Upper lobe of right lung (tissue), 1 donor: ENCODE results near the gene KNOP1. TPM values are rescaled to one million over a fixed set of nuclear protein-coding genes. Genes with fewer than 3 reads are reported as not detected.
A peak's percentile ranks its signal among the peaks of the same experiment; 100 is the strongest.

Experiments
- ATAC-seq: fragments of 200-7000 bp; cut with Tn5 transposase; one replicate; pipeline ENCODE4 v1.9.1; 2020; ENCODE audit warnings: mild to moderate bottlenecking, moderate library complexity
- DNase-seq: peaks from one replicate; pipeline ENCODE4 v3.0.0-alpha.2; 2020
- H3K27ac ChIP-seq: fragments of 200-600 bp; one replicate; pipeline ENCODE4 v1.8.0; 2022
- H3K27me3 ChIP-seq: fragments of 200-600 bp; one replicate; pipeline ENCODE4 v1.8.0; 2022; ENCODE audit warnings: mild to moderate bottlenecking
- H3K36me3 ChIP-seq: fragments of 200-600 bp; one replicate; pipeline ENCODE4 v1.8.0; 2022
- H3K4me1 ChIP-seq: fragments of 200-600 bp; one replicate; pipeline ENCODE4 v1.8.0; 2022
- H3K4me3 ChIP-seq: fragments of 200-600 bp; one replicate; pipeline ENCODE4 v1.8.0; 2022; ENCODE audit warnings: mild to moderate bottlenecking
- H3K9me3 ChIP-seq: fragments of 200-600 bp; one replicate; pipeline ENCODE4 v1.8.0; 2022
- intact Hi-C: fragments of 100-400 bp; cut with DNase I; formaldehyde crosslinking; loops from one replicate; pipeline ENCODE4 v1.11.0; 2022
- total RNA-seq: library from RNA; stranded (reverse); fragmentation: NEBNext Ultra II Directional; extraction: Animal tissue kit (Norgen Biotek cat#: 25700); gene quantifications from one replicate; pipeline ENCODE4 v1.2.1, GENCODE V29; 2021
- TF ChIP-seq, protein P1 (sequence below): fragments of 200-600 bp; IDR thresholded peaks from one replicate; pipeline ENCODE4 v1.8.0; 2022; ENCODE audit warnings: antibody characterized with exemption
- donor health status: DM: no; HTN: yes; CAD: no; lungs with severe emphysema.

Gene KNOP1
- total RNA-seq, 1 donor from 2014 or later: 12.2 TPM

DNA sequence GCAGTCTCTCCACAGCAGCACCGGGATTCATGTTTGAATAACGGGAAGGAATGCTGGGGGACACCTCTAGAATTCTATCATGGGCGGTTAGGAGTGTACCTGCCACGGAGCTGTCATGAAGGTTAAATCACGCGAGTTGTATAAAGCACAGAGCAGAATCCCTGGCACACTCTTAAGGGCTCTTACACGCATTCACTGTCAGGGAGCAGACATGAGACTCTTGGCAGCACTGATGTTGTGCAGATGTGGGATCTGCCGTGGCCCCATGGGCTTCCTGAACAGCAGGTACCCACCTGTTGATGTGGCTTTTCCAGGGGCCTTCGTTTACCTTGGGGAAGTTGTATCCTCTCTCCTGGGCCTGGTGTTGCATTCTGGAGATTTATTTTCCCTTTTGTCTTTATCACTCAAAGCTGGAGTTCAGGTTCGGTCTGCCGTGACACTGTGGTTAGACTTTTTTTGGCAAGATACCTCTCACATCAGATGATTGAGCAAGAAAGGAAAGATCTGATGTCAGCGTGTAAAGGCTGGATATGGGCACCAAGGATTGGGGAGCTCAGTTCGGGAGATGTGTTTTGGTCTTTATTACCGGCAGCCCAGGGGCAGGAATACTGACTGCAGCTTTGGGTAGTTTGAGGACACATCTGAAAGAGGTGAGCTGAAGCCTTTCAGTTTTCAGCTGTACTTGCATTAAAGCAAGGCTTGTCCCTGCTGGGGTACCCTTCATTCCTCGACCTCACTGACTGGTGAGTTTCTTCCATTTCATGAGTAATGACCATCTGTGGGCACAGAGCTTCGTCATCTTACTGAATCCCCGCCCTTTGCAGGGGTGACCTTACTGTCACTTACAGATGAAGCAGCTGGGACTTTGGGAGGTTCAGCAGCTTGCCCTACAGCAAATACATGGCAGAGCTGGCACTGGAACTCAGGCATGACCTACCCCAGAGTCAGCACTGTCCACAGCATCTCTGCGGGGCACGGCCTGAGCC is 19.3 kb downstream of the KNOP1 start:
- Histone ChIP-seq H3K9me3 (no peaks in the 10 kb centered on the region), H3K4me3 (no peak overlapping the region), H3K4me1 (peaks cover 51% of the 10 kb centered on the region), H3K36me3 (peaks cover 18% of the 10 kb centered on the region), H3K27ac (peak overlapping the region; percentile 5), H3K27me3 (no peaks in the 10 kb centered on the region)
- ATAC-seq: no peak
- intact Hi-C loops: no loop called here
- TF ChIP-seq, protein P1, sequence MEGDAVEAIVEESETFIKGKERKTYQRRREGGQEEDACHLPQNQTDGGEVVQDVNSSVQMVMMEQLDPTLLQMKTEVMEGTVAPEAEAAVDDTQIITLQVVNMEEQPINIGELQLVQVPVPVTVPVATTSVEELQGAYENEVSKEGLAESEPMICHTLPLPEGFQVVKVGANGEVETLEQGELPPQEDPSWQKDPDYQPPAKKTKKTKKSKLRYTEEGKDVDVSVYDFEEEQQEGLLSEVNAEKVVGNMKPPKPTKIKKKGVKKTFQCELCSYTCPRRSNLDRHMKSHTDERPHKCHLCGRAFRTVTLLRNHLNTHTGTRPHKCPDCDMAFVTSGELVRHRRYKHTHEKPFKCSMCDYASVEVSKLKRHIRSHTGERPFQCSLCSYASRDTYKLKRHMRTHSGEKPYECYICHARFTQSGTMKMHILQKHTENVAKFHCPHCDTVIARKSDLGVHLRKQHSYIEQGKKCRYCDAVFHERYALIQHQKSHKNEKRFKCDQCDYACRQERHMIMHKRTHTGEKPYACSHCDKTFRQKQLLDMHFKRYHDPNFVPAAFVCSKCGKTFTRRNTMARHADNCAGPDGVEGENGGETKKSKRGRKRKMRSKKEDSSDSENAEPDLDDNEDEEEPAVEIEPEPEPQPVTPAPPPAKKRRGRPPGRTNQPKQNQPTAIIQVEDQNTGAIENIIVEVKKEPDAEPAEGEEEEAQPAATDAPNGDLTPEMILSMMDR: no peak
- no peak for DNase-seq

DNA sequence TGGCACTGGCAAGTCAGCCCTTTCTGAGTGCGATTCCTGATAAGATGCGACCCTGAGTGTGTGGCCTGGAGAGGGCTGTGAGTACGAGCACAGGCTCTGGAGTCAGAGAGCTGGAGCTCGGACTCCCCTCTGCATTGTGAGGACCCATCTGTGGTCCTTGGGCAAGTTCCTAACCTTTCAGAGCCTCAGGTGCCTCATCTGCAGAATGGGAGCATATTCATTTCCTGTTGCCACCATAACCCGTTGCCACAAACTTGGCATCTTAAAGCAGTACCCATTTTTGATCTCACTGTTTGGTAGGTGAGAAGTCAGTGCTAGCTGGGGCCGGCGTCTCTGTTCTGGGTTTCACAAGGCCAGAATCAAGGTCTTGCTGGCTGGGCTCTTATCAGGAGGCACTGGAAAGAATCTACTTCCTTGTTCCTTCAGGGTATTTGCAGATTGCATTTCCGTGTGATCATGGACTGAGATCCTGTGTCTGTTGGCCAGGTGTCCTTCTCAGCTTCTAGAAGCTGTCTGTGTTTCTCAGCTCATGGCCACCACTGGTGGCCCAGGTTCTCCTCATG is 20.2 kb downstream of the KNOP1 start:
- intact Hi-C loops: no loop called here
- TF ChIP-seq, protein P1: no peak
- Histone ChIP-seq H3K9me3 (no peaks in the 10 kb centered on the region), H3K4me1 (peaks cover 49% of the 10 kb centered on the region), H3K4me3 (no peak overlapping the region), H3K27ac (peak overlapping the region; percentile 5), H3K36me3 (peaks cover 18% of the 10 kb centered on the region), H3K27me3 (no peaks in the 10 kb centered on the region)
- DNase-seq: no peak
- peak; percentile 27 for ATAC-seq

DNA sequence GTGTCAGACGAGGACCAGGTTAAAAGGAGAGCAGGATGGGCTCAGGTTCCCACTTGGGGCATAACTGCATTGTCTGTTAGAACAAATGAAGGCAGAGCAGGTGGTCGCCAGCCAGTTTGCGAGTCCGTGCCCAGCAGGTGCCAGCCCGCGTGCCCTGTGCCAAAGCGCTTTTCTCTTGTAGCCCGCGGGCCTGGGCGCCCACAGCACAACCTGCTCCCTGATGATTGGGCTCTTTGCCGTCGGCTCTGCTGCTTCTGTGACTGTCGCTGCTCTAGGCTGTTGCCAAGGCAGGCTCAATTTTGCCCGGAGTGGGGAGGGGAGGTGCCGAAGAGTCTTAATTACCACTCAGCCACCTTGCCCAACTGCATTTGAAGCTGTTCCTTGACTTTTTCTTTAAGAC is 21.1 kb downstream of the KNOP1 start:
- Histone ChIP-seq H3K4me3 (no peak overlapping the region), H3K27ac (peak overlapping the region; percentile 71), H3K36me3 (peaks cover 14% of the 10 kb centered on the region), H3K9me3 (no peaks in the 10 kb centered on the region), H3K27me3 (no peaks in the 10 kb centered on the region), H3K4me1 (peaks cover 49% of the 10 kb centered on the region)
- TF ChIP-seq, protein P1: no peak
- no peak for ATAC-seq
- intact Hi-C loops: no loop called here
- no peak for DNase-seq

DNA sequence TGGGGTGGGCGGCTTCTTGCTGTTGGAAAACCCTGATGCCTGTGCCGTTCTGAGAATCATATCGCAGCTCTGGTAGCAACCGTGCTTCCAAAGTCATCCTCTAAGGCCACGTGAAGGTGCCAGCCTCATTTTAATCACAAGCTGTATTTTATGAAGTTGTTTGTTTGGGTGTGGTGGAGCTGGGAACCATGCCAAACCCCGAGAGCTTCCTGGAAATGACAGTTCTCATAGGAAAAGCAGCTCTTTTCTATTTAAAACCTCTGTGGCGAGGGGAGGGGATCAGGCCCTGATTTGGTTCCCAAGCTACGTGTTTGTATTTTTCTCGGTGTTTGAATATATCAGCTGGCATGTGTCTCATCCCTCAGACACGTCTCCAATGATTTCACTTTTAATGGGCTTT is 21.7 kb downstream of the KNOP1 start:
- H3K4me3 ChIP-seq: no peak overlapping the region
- H3K36me3 ChIP-seq: peaks cover 16% of the 10 kb centered on the region
- peak; percentile 73 for DNase-seq
- peaks cover 49% of the 10 kb centered on the region for H3K4me1 ChIP-seq
- intact Hi-C loops: no loop called here
- TF ChIP-seq, protein P1: no peak
- H3K27me3 ChIP-seq: no peaks in the 10 kb centered on the region
- no peaks in the 10 kb centered on the region for H3K9me3 ChIP-seq
- ATAC-seq: peak; percentile 62
- H3K27ac ChIP-seq: peak overlapping the region; percentile 71

DNA sequence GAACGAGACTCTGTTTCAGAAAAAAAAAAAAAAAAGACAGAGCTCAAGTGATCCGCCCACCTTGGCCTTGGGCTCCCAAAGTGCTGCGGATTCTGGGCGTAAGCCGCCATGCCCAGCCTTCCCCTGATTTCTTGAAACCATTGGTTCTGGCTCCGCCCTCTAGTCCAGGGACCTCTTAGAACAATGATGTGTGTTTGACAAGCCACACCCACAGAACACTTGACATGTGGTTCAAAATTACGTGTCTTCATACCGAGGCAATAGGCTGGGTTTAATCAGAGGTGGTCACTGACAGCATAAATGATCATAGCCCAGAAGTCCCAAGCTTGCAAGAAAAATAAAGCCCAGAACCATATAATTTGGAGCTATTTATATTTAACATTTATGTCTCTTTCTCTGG is 23.0 kb downstream of the KNOP1 start:
- Histone ChIP-seq H3K27me3 (no peaks in the 10 kb centered on the region), H3K4me1 (peaks cover 41% of the 10 kb centered on the region), H3K36me3 (peaks cover 19% of the 10 kb centered on the region), H3K4me3 (no peak overlapping the region), H3K9me3 (no peaks in the 10 kb centered on the region), H3K27ac (no peak overlapping the region)
- DNase-seq (no peak), ATAC-seq (no peak)
- TF ChIP-seq, protein P1: no peak
- intact Hi-C loops: no loop called here
